HEK293 (cell line): Measurements from ENCODE around the gene ANKRA2.

ENCODE experiments used
- CTCF ChIA-PET: fragments of 350-600 bp; formaldehyde crosslinking; extraction: SDS; loops from one replicate; lab custom pipeline; 2021; ENCODE audit warnings: antibody characterized with exemption; lab: Yijun Ruan, JAX
- POLR2A ChIA-PET: fragments of 300-600 bp; formaldehyde crosslinking; extraction: SDS; loops from one replicate; lab custom pipeline; 2020; ENCODE audit warnings: antibody characterized with exemption, inconsistent platforms; lab: Yijun Ruan, JAX
- H3K27ac ChIP-seq: fragments of 200-500 bp; sonication (Bioruptor generic); 2 replicates; pipeline ENCODE4 v1.5.1; 2014; ENCODE audit warnings: low read depth, low read length, control low read depth, inconsistent platforms; ENCODE audit errors: extremely low read depth
- H3K36me3 ChIP-seq, 2 experiments: fragments of 200-500 bp in 1 of 2; sonication (Bioruptor generic) in 1 of 2; 1 replicate in 1 of 2; 2 replicates in 1 of 2; pipeline ENCODE4 v1.5.1; 2014 to 2017; ENCODE audit warnings: inconsistent platforms in 2 of 2, low read length in 2 of 2; ENCODE audit not compliant: control insufficient read depth in 2 of 2, insufficient read depth in 1 of 2
- H3K4me1 ChIP-seq: fragments of 200-500 bp; sonication (Bioruptor generic); 2 replicates; pipeline ENCODE4 v1.5.1; 2014; ENCODE audit warnings: mild to moderate bottlenecking, low read length, inconsistent platforms; ENCODE audit not compliant: control insufficient read depth, insufficient read depth
- H3K4me3 ChIP-seq: 2 replicates; pipeline ENCODE4 v1.5.1; 2011; ENCODE audit warnings: low read depth, mild to moderate bottlenecking, control low read depth, low read length, moderate library complexity
- H3K9me3 ChIP-seq: fragments of 200-500 bp; sonication (Bioruptor generic); 2 replicates; pipeline ENCODE4 v1.5.1; 2014; ENCODE audit warnings: low read depth, low read length, inconsistent platforms; ENCODE audit not compliant: control insufficient read depth, insufficient read depth
- GLI4 ChIP-seq: fragments of 450-650 bp; formaldehyde crosslinking; IDR thresholded peaks from 2 replicates; pipeline ENCODE4 v1.5.1; 2016; ENCODE audit warnings: missing biosample characterization, missing genetic modification characterization
- KLF16 ChIP-seq: fragments of 450-650 bp; formaldehyde crosslinking; IDR thresholded peaks from 2 replicates; pipeline ENCODE4 v1.5.1; 2017; ENCODE audit warnings: missing biosample characterization, missing genetic modification characterization
- RBAK ChIP-seq: fragments of 450-650 bp; formaldehyde crosslinking; IDR thresholded peaks from 2 replicates; pipeline ENCODE4 v1.5.1; 2016; ENCODE audit warnings: missing biosample characterization, missing genetic modification characterization
- ZNF140 ChIP-seq: fragments of 450-650 bp; formaldehyde crosslinking; IDR thresholded peaks from 2 replicates; pipeline ENCODE4 v1.5.1; 2016; ENCODE audit warnings: missing biosample characterization, missing genetic modification characterization
- ZNF175 ChIP-seq: fragments of 450-650 bp; formaldehyde crosslinking; IDR thresholded peaks from 2 replicates; pipeline ENCODE4 v1.5.1; 2016; ENCODE audit warnings: missing biosample characterization, missing genetic modification characterization
- ZNF19 ChIP-seq: fragments of 450-650 bp; formaldehyde crosslinking; IDR thresholded peaks from 2 replicates; pipeline ENCODE4; 2016; ENCODE audit warnings: missing biosample characterization, missing genetic modification characterization, low read depth
- ZNF248 ChIP-seq: fragments of 450-650 bp; formaldehyde crosslinking; IDR thresholded peaks from 2 replicates; pipeline ENCODE4 v1.5.1; 2017; ENCODE audit warnings: missing biosample characterization, missing genetic modification characterization
- ZNF335 ChIP-seq: fragments of 450-650 bp; formaldehyde crosslinking; conservative IDR thresholded peaks from 2 replicates; pipeline ENCODE4 v1.5.1; 2016; ENCODE audit warnings: missing biosample characterization, missing genetic modification characterization
- ZNF473 ChIP-seq: fragments of 450-650 bp; formaldehyde crosslinking; IDR thresholded peaks from 2 replicates; pipeline ENCODE4 v1.5.1; 2017; ENCODE audit warnings: missing biosample characterization, missing genetic modification characterization
- ZNF548 ChIP-seq: fragments of 450-650 bp; formaldehyde crosslinking; IDR thresholded peaks from 2 replicates; pipeline ENCODE4 v1.5.1; 2016; ENCODE audit warnings: missing biosample characterization, missing genetic modification characterization
- ZNF660 ChIP-seq: fragments of 450-650 bp; IDR thresholded peaks from 2 replicates; pipeline ENCODE4 v1.5.1; 2018; ENCODE audit warnings: missing biosample characterization, mild to moderate bottlenecking, missing genetic modification characterization
- ZNF768 ChIP-seq: fragments of 450-650 bp; formaldehyde crosslinking; IDR thresholded peaks from 2 replicates; pipeline ENCODE4 v1.5.1; 2018; ENCODE audit warnings: missing biosample characterization, mild to moderate bottlenecking, missing genetic modification characterization
- TF ChIP-seq, protein P1 (sequence below): fragments of 450-650 bp; formaldehyde crosslinking; IDR thresholded peaks from 2 replicates; pipeline ENCODE4 v1.5.1; 2016; ENCODE audit warnings: missing biosample characterization, missing genetic modification characterization
- TF ChIP-seq, protein P2 (sequence below): fragments of 450-650 bp; formaldehyde crosslinking; IDR thresholded peaks from 2 replicates; pipeline ENCODE4 v1.5.1; 2017; ENCODE audit warnings: missing biosample characterization, missing genetic modification characterization

Gene ANKRA2

DNA sequence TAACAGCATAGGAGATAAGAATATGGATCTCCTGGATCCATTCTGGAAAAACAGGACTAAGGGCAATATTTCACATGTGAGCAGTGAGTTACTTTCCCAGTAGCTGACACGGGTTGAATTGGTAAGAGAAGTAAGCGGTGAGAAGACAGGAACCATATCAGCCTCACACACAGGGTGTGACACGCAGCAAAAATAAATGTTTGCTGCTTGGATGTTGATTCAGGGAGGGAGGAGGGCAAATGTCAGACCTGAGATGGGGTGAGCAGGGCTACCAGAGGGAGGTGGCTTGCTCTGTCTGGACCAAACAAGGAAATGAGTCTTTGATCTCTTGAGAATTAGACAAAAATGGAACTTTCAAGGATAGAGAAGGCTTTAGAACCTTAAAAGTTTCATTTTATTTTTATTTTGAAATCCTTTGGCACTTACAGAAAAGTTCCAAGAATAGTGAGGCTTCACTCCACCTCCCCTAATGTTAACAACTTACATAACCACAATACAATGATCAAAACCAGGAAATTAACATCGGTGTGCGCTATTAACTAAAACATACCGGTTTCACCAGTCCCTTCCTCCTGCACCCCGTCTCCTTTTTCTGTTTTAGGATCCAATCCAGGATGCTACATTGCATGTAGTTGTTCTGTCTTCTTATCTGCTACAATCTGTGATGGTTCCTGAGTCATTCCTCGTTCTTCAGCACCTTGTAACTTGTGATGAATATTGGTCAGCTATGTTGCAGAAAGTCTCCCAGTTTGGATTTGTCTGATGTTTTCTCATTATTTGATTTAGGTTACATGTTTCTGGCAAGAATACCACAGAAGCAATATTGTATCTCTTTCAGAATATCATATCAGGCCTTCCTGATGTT is 40.0 kb upstream of the ANKRA2 start:
- no peaks in the 10 kb centered on the region for H3K36me3 ChIP-seq
- H3K4me1 ChIP-seq: no peaks in the 10 kb centered on the region
- ChIA-PET CTCF (interaction anchor here (0.6 to 1.1 kb wide), 4 partner anchors 14 to 556 kb away, joined by 3 to 4 read pairs (median 4); no protein-coding TSS in a partner anchor), POLR2A (no interaction called here)
- TF ChIP-seq ZNF768 (tag by site-specific recombination) (no peak), ZNF175 (no peak), KLF16 (tag by site-specific recombination) (no peak), RBAK (tag by site-specific recombination) (no peak), ZNF335 (no peak), ZNF473 (tag by site-specific recombination) (no peak), ZNF248 (tag by site-specific recombination) (no peak), ZNF548 (tag by site-specific recombination) (no peak), ZNF140 (tag by site-specific recombination) (no peak)
- H3K4me3 ChIP-seq: no peak overlapping the region
- no peak overlapping the region for H3K27ac ChIP-seq
- no peaks in the 10 kb centered on the region for H3K9me3 ChIP-seq

DNA sequence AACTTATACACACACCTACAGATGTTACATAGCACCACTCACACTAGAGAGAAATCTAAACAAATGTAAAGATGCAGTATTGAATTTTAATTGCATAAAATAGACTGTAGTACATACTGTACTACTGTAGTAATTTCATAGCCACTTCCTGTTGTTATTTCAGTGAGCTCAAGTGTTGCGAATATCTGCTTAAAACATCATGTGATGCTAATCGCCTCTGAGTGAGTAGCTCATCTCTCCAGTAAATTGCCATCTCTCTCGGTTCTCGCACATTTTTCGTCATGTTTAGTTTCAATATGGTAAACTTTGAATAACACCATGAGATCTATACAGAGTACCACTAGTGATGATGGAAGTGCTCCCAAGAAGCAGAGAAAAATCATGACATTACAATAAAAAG is 38.6 kb upstream of the ANKRA2 start:
- POLR2A ChIA-PET: no interaction called here
- H3K9me3 ChIP-seq: no peaks in the 10 kb centered on the region
- CTCF ChIA-PET: no interaction called here

GRCh38 chr5:73599380-73599779 is 33.9 kb upstream of the ANKRA2 start:
- TF ChIP-seq ZNF19 (tag by site-specific recombination) (no peak), GLI4 (tag by site-specific recombination) (no peak)
- TF ChIP-seq, protein P1, sequence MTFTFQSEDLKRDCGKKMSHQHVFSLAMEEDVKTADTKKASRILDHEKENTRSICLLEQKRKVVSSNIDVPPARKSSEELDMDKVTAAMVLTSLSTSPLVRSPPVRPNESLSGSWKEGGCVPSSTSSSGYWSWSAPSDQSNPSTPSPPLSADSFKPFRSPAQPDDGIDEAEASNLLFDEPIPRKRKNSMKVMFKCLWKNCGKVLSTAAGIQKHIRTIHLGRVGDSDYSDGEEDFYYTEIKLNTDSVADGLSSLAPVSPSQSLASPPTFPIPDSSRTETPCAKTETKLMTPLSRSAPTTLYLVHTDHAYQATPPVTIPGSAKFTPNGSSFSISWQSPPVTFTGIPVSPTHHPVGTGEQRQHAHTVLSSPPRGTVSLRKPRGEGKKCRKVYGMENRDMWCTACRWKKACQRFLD (tag by site-specific recombination): no peak
- H3K4me3 ChIP-seq: no peak overlapping the region
- H3K27ac ChIP-seq: no peak overlapping the region
- H3K4me1 ChIP-seq: no peaks in the 10 kb centered on the region
- no peaks in the 10 kb centered on the region for H3K9me3 ChIP-seq
- H3K36me3 ChIP-seq: no peaks in the 10 kb centered on the region
- POLR2A ChIA-PET: no interaction called here
- CTCF ChIA-PET: interaction anchor here (0.9 kb wide), 1 partner anchor 8 kb away, joined by 3 read pairs; no protein-coding TSS in a partner anchor

More for the DNA sequence above, 38.6 kb upstream of the ANKRA2 start:
- H3K36me3 ChIP-seq: no peaks in the 10 kb centered on the region
- no peaks in the 10 kb centered on the region for H3K4me1 ChIP-seq
- no peak overlapping the region for H3K27ac ChIP-seq
- TF ChIP-seq ZNF660 (tag by site-specific recombination) (no peak), ZNF248 (tag by site-specific recombination) (no peak)
- TF ChIP-seq, protein P2, sequence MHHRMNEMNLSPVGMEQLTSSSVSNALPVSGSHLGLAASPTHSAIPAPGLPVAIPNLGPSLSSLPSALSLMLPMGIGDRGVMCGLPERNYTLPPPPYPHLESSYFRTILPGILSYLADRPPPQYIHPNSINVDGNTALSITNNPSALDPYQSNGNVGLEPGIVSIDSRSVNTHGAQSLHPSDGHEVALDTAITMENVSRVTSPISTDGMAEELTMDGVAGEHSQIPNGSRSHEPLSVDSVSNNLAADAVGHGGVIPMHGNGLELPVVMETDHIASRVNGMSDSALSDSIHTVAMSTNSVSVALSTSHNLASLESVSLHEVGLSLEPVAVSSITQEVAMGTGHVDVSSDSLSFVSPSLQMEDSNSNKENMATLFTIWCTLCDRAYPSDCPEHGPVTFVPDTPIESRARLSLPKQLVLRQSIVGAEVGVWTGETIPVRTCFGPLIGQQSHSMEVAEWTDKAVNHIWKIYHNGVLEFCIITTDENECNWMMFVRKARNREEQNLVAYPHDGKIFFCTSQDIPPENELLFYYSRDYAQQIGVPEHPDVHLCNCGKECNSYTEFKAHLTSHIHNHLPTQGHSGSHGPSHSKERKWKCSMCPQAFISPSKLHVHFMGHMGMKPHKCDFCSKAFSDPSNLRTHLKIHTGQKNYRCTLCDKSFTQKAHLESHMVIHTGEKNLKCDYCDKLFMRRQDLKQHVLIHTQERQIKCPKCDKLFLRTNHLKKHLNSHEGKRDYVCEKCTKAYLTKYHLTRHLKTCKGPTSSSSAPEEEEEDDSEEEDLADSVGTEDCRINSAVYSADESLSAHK (tag by site-specific recombination): no peak
- H3K4me3 ChIP-seq: no peak overlapping the region
